ENCODE results near the gene PCCA.
"Not testable (repeated sequence)": the region's sequence is repeated elsewhere in the genome, so short reads cannot be mapped to it uniquely, and the experiment has no call there.

PCCA gene

GRCh38 chr13:100523981-100524386 lies 435.1 kb downstream of the PCCA start:
- intact Hi-C loops (cut with DNase I; ENCODE audit: low total_unique reads) = no loop called here
- no peak overlapping the region for H3K4me3 ChIP-seq
- no peak for TF ChIP-seq CTCF (IDR thresholded peaks at IDR 0.05)
- no peaks in the 10 kb centered on the region for H3K9me3 ChIP-seq
- no peaks in the 10 kb centered on the region for H3K27me3 ChIP-seq
- peaks cover 0 to 34% (median 10%) of the 10 kb centered on the region in 3 donors for H3K36me3 ChIP-seq
- no peak overlapping the region for H3K27ac ChIP-seq
- DNase-seq = no peak
- H3K4me1 ChIP-seq = no peaks in the 10 kb centered on the region

- DNase-seq; H3K9me3 ChIP-seq; H3K4me3 ChIP-seq; H3K27ac ChIP-seq; intact Hi-C loops (cut with DNase I; ENCODE audit: low total_unique reads); H3K4me1 ChIP-seq; H3K27me3 ChIP-seq: not testable (repeated sequence)
- H3K36me3 ChIP-seq = peaks cover 0 to 41% (median 10%) of the 10 kb centered on the region in 3 donors
Observed at GRCh38 chr13:100524688-100525087, 435.8 kb downstream of the PCCA start.

- Histone ChIP-seq H3K27ac (no peak overlapping the region), H3K4me3 (no peak overlapping the region), H3K4me1 (no peaks in the 10 kb centered on the region), H3K27me3 (no peaks in the 10 kb centered on the region), H3K9me3 (no peaks in the 10 kb centered on the region), H3K36me3 (peaks cover 1 to 47% (median 10%) of the 10 kb centered on the region in 3 donors)
- intact Hi-C loops (cut with DNase I; ENCODE audit: low total_unique reads) = no loop called here
- TF ChIP-seq CTCF (IDR thresholded peaks at IDR 0.05) = no peak
- no peak for DNase-seq
Observed at GRCh38 chr13:100525453-100526317, 436.8 kb downstream of the PCCA start.

- H3K4me3 ChIP-seq = no peak overlapping the region
- DNase-seq = no peak
- intact Hi-C loops (cut with DNase I; ENCODE audit: low total_unique reads) = no loop called here
- H3K4me1 ChIP-seq = no peaks in the 10 kb centered on the region
- peaks cover 4 to 55% (median 10%) of the 10 kb centered on the region in 3 donors for H3K36me3 ChIP-seq
- no peaks in the 10 kb centered on the region for H3K27me3 ChIP-seq
- no peak for TF ChIP-seq CTCF (IDR thresholded peaks at IDR 0.05)
- no peak overlapping the region for H3K27ac ChIP-seq
- no peaks in the 10 kb centered on the region for H3K9me3 ChIP-seq
Observed at GRCh38 chr13:100526318-100527000, 437.6 kb downstream of the PCCA start.

GRCh38 chr13:100527644-100528043 lies 438.8 kb downstream of the PCCA start:
- H3K4me1 ChIP-seq = no peaks in the 10 kb centered on the region
- no peak for TF ChIP-seq CTCF (IDR thresholded peaks at IDR 0.05)
- DNase-seq = no peak
- H3K27me3 ChIP-seq = no peaks in the 10 kb centered on the region
- no peak overlapping the region for H3K27ac ChIP-seq
- H3K9me3 ChIP-seq = no peaks in the 10 kb centered on the region
- peaks cover 12 to 67% (median 18%) of the 10 kb centered on the region in 3 donors for H3K36me3 ChIP-seq
- intact Hi-C loops (cut with DNase I; ENCODE audit: low total_unique reads) = no loop called here
- H3K4me3 ChIP-seq = no peak overlapping the region

GRCh38 chr13:100528353-100528752 lies 439.5 kb downstream of the PCCA start:
- intact Hi-C loops (cut with DNase I; ENCODE audit: low total_unique reads) = no loop called here
- Histone ChIP-seq H3K4me3 (no peak overlapping the region), H3K9me3 (no peaks in the 10 kb centered on the region), H3K36me3 (peaks cover 12 to 71% (median 18%) of the 10 kb centered on the region in 3 donors), H3K4me1 (no peaks in the 10 kb centered on the region), H3K27ac (no peak overlapping the region), H3K27me3 (no peaks in the 10 kb centered on the region)
- no peak for DNase-seq
- TF ChIP-seq CTCF (IDR thresholded peaks at IDR 0.05) = no peak
